NCI-H146 treated with DMSO at 0.1 percent for 48 hours (cell line): Measurements from ENCODE around the gene CCDC154.

Experiments
- DNase-seq: peaks from one replicate; lab custom pipeline; 2025; ENCODE audit not compliant: unreplicated experiment; lab: John Stamatoyannopoulos, UW

CCDC154 gene

GRCh38 chr16:1438229-1439057 lies 5.9 kb downstream of the CCDC154 start:
- DNase-seq: peak; percentile 49

GRCh38 chr16:1437606-1438005 lies 6.8 kb downstream of the CCDC154 start:
- no peak for DNase-seq

GRCh38 chr16:1436731-1437355 lies 7.5 kb downstream of the CCDC154 start:
- DNase-seq: no peak

GRCh38 chr16:1435921-1436697 lies 8.2 kb downstream of the CCDC154 start:
- DNase-seq: no peak

GRCh38 chr16:1434644-1435592 lies 9.4 kb downstream of the CCDC154 start:
- DNase-seq: no peak

GRCh38 chr16:1433756-1434155 lies 10.6 kb downstream of the CCDC154 start:
- DNase-seq: no peak

- no peak for DNase-seq
These were observed 11.1 kb downstream of the CCDC154 start for GRCh38 chr16:1433263-1433560.

- no peak for DNase-seq
These were observed 11.7 kb downstream of the CCDC154 start for GRCh38 chr16:1432388-1433262.

GRCh38 chr16:1431497-1432270 lies 12.7 kb downstream of the CCDC154 start:
- no peak for DNase-seq

- DNase-seq: peak; percentile 95
These were observed 13.4 kb downstream of the CCDC154 start, which contains the start of gene PERCC1 for GRCh38 chr16:1430759-1431496. PERCC1 (plus strand) TSS chr16:1431078; CDS start chr16:1432594, 1,516 bp downstream.

- peak; percentile 69 for DNase-seq
These were observed 14.1 kb downstream of the CCDC154 start for GRCh38 chr16:1430214-1430758.

- DNase-seq: no peak
These were observed 14.7 kb downstream of the CCDC154 start for GRCh38 chr16:1429631-1430030.

GRCh38 chr16:1429012-1429411 lies 15.3 kb downstream of the CCDC154 start:
- no peak for DNase-seq

- no peak for DNase-seq
These were observed 15.8 kb downstream of the CCDC154 start for GRCh38 chr16:1428511-1428910.

GRCh38 chr16:1427473-1428461 lies 16.6 kb downstream of the CCDC154 start:
- DNase-seq: no peak

- no peak for DNase-seq
These were observed 17.5 kb downstream of the CCDC154 start for GRCh38 chr16:1426734-1427471.
